A673 (cell line): ENCODE data around the gene GJB4. TPM values are rescaled to one million over a fixed set of nuclear protein-coding genes. Genes with fewer than 3 reads are reported as not detected.

ENCODE experiments used
- BruUV-seq: library from RNA; stranded (reverse); fragments of 400-500 nt; replicated peaks from 2 replicates; lab custom pipeline; 2021; lab: Mats Ljungman, UMichigan
- CTCF ChIA-PET: fragments of 300-600 bp; sonication (Branson Sonifier 250); formaldehyde crosslinking; loops from one replicate; lab custom pipeline; 2022; ENCODE audit warnings: antibody characterized with exemption; lab: Charles Lee
- POLR2A ChIA-PET: fragments of 300-600 bp; sonication (Branson Sonifier 250); formaldehyde crosslinking; loops from one replicate; lab custom pipeline; 2022; ENCODE audit warnings: antibody characterized with exemption; ENCODE audit not compliant: low non-redundant PET; lab: Charles Lee
- DNase-seq: peaks from one replicate; pipeline ENCODE4 v3.0.0-alpha.2; 2015; ENCODE audit warnings: low spot score
- H3K27ac ChIP-seq: fragments of 200-600 bp; sonication (generic); 2 replicates; pipeline ENCODE4 v1.5.1; 2016; ENCODE audit warnings: mixed run types, low read depth, mild to moderate bottlenecking, mixed read lengths, antibody characterized with exemption, low read length; ENCODE audit not compliant: poor library complexity, severe bottlenecking
- H3K27me3 ChIP-seq: fragments of 200-600 bp; sonication (generic); replicated peaks from 2 replicates; pipeline ENCODE4 v1.6.1; 2017; ENCODE audit warnings: mixed run types, low read depth, mild to moderate bottlenecking, mixed read lengths, antibody characterized with exemption, low read length; ENCODE audit not compliant: insufficient read depth, poor library complexity
- H3K36me3 ChIP-seq: fragments of 200-600 bp; sonication (generic); 2 replicates; pipeline ENCODE4 v1.6.1; 2016; ENCODE audit warnings: mixed run types, mild to moderate bottlenecking, mixed read lengths, antibody characterized with exemption, low read length; ENCODE audit not compliant: insufficient read depth, poor library complexity, severe bottlenecking
- H3K4me1 ChIP-seq: fragments of 200-600 bp; sonication (generic); 2 replicates; pipeline ENCODE4 v1.6.1; 2017; ENCODE audit warnings: mixed run types, mild to moderate bottlenecking, mixed read lengths, antibody characterized with exemption, low read length; ENCODE audit not compliant: insufficient read depth, poor library complexity, severe bottlenecking
- H3K4me3 ChIP-seq: fragments of 200-600 bp; sonication (generic); 2 replicates; pipeline ENCODE4 v1.5.1; 2016; ENCODE audit warnings: low read depth, mixed run types, mild to moderate bottlenecking, mixed read lengths, low read length; ENCODE audit not compliant: poor library complexity, severe bottlenecking
- H3K9me3 ChIP-seq: fragments of 200-600 bp; sonication (generic); 2 replicates; pipeline ENCODE4 v1.6.1; 2016; ENCODE audit warnings: mixed run types, low read depth, mild to moderate bottlenecking, mixed read lengths, antibody characterized with exemption, low read length; ENCODE audit not compliant: poor library complexity, severe bottlenecking
- EZH2 ChIP-seq: fragments of 200-600 bp; sonication (generic); IDR thresholded peaks from 2 replicates; pipeline ENCODE4 v1.6.1; 2017; ENCODE audit warnings: borderline replicate concordance, low read depth, mild to moderate bottlenecking, mixed read lengths, antibody characterized with exemption, low read length; ENCODE audit not compliant: poor library complexity, severe bottlenecking
- intact Hi-C: fragments of 100-400 bp; cut with micrococcal nuclease; formaldehyde crosslinking; loops from one replicate; pipeline ENCODE4 v1.10.0; 2022; ENCODE audit not compliant: unreplicated experiment
- total RNA-seq: library from RNA; stranded (reverse); gene quantifications from 2 replicates; pipeline ENCODE4 v1.2.3, GENCODE V29; 2021
- TF ChIP-seq, protein P1 (sequence below): fragments of 300-800, 200-600 bp; sonication (generic); conservative IDR thresholded peaks from 2 replicates; pipeline ENCODE4 v1.5.1; 2017; ENCODE audit warnings: low read depth, mild to moderate bottlenecking, antibody characterized with exemption, low read length, moderate library complexity, mixed read lengths

Gene GJB4
- total RNA-seq, 1 experiment from 2014 or later: not detected

DNA sequence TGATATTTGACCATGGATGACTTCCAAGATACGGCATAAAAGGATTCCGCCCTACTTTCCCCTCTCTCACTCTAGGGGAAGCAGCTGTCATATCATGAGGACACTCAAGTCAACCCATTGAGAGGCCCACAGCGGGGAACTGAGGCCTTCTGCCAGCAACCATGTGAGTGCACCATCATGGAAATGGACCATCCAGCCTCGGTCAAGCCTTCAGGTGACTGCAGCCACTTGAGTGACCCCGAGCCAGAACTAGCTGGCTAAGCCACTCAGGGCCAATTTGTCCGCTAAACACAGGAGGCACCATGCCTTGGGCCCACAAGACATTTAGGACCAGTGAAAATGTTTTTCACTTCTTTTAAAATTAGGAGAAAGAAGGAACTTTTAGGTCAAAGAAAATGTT lies 15.8 kb upstream of the GJB4 start:
- no peaks in the 10 kb centered on the region for H3K4me1 ChIP-seq
- TF ChIP-seq EZH2: no peak
- TF ChIP-seq, protein P1, sequence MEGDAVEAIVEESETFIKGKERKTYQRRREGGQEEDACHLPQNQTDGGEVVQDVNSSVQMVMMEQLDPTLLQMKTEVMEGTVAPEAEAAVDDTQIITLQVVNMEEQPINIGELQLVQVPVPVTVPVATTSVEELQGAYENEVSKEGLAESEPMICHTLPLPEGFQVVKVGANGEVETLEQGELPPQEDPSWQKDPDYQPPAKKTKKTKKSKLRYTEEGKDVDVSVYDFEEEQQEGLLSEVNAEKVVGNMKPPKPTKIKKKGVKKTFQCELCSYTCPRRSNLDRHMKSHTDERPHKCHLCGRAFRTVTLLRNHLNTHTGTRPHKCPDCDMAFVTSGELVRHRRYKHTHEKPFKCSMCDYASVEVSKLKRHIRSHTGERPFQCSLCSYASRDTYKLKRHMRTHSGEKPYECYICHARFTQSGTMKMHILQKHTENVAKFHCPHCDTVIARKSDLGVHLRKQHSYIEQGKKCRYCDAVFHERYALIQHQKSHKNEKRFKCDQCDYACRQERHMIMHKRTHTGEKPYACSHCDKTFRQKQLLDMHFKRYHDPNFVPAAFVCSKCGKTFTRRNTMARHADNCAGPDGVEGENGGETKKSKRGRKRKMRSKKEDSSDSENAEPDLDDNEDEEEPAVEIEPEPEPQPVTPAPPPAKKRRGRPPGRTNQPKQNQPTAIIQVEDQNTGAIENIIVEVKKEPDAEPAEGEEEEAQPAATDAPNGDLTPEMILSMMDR: no peak
- ChIA-PET POLR2A (no interaction called here), CTCF (interaction anchor here (0.6 to 2.0 kb wide), 4 partner anchors 11 to 1111 kb away, joined by 4 to 10 read pairs (median 4); partner anchors contain the start of gene GJB5)
- DNase-seq: no peak
- no TSS peak for BruUV-seq
- intact Hi-C loops: loop anchor here (2.0 to 5.0 kb wide), 2 partner anchors 283 to 1111 kb away; no protein-coding TSS in a partner anchor
- H3K36me3 ChIP-seq: no peaks in the 10 kb centered on the region
- no peaks in the 10 kb centered on the region for H3K9me3 ChIP-seq
- H3K4me3 ChIP-seq: no peak overlapping the region
- H3K27me3 ChIP-seq: no peaks in the 10 kb centered on the region
- no peak overlapping the region for H3K27ac ChIP-seq

DNA sequence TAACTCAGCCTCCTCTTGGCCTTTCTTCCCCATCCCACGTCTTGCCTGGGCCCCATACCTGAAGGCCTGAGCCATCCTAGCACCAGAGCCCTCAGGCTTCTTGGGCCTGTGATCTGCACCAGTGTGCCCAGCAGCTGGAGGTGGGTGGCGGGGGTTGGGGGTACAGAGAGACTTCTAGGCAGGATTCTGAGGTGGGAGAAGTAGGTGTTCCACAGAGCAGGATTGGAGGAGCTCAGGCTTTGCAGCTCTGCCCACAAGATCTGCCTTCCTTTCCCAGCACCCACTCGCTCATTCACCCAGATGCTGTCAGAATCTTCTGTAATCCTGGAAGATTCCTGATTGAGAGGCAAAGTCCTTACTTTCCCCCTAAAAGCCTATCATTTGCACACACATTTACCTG lies 14.7 kb upstream of the GJB4 start:
- intact Hi-C loops: loop anchor here (5.0 kb wide), 1 partner anchor 1113 kb away; no protein-coding TSS in a partner anchor
- BruUV-seq: no TSS peak

DNA sequence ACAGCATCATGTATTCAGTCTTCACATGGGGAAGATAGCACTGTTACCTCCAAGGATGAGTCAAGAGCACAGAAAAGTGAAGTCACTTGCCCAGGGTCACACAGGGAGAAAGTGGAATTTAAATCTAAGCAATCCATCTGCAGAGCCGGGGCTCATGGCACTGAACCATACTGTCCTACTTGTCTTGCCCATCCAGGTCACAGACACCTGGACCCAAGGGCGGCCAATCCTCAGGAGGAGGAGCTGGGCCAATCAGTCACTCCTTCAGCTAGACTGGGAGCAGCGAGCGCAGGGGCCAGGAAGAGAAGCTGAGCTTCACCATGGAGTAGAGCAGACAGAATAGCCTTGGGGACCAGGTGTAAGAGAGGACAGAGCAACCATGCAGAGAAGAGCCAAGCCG lies 13.9 kb upstream of the GJB4 start:
- POLR2A ChIA-PET: interaction anchor here (0.6 kb wide), 1 partner anchor 9 kb away, joined by 4 read pairs; no protein-coding TSS in a partner anchor
- Histone ChIP-seq H3K4me3 (no peak overlapping the region), H3K27ac (no peak overlapping the region), H3K27me3 (no peaks in the 10 kb centered on the region), H3K9me3 (no peaks in the 10 kb centered on the region), H3K4me1 (no peaks in the 10 kb centered on the region), H3K36me3 (no peaks in the 10 kb centered on the region)
- TF ChIP-seq EZH2: no peak
- TF ChIP-seq, protein P1: no peak
- CTCF ChIA-PET: no interaction called here
- intact Hi-C loops: no loop called here
- BruUV-seq: no TSS peak
- no peak for DNase-seq

More for the DNA sequence above, 14.7 kb upstream of the GJB4 start:
- H3K27ac ChIP-seq: no peak overlapping the region
- POLR2A ChIA-PET: no interaction called here
- CTCF ChIA-PET: no interaction called here
- H3K4me1 ChIP-seq: no peaks in the 10 kb centered on the region
- no peak for DNase-seq
- TF ChIP-seq EZH2: no peak
- TF ChIP-seq, protein P1: no peak
- no peak overlapping the region for H3K4me3 ChIP-seq
- no peaks in the 10 kb centered on the region for H3K36me3 ChIP-seq
- no peaks in the 10 kb centered on the region for H3K9me3 ChIP-seq
- H3K27me3 ChIP-seq: no peaks in the 10 kb centered on the region
